Smooth muscle cell (in vitro differentiated cells): ENCODE measurements around the gene REST. TPM values are rescaled to one million over a fixed set of nuclear protein-coding genes. Genes with fewer than 3 reads are reported as not detected.

Experiments used
- DNase-seq: peaks from one replicate; lab custom pipeline; 2025; ENCODE audit not compliant: unreplicated experiment; lab: John Stamatoyannopoulos, UW
- H2AFZ ChIP-seq: fragments of 200-600 bp; sonication (generic); 2 replicates; pipeline ENCODE4 v1.6.0; 2016; ENCODE audit warnings: antibody characterized with exemption, low read depth, mild to moderate bottlenecking
- H3F3A ChIP-seq: fragments of 200-600 bp; sonication (generic); 2 replicates; pipeline ENCODE4 v1.6.0; 2017; ENCODE audit warnings: antibody characterized with exemption, low read depth
- H3K27ac ChIP-seq: fragments of 200-600 bp; sonication (generic); 2 replicates; pipeline ENCODE4 v1.5.1; 2016; ENCODE audit warnings: low read depth, mild to moderate bottlenecking
- H3K27me3 ChIP-seq: fragments of 200-600 bp; sonication (generic); 2 replicates; pipeline ENCODE4 v1.6.1; 2016; ENCODE audit warnings: low read depth, mild to moderate bottlenecking
- H3K36me3 ChIP-seq: fragments of 200-600 bp; sonication (generic); 2 replicates; pipeline ENCODE4 v1.5.1; 2016; ENCODE audit warnings: low read depth
- H3K4me1 ChIP-seq: fragments of 200-600 bp; sonication (generic); 2 replicates; pipeline ENCODE4 v1.5.1; 2016; ENCODE audit warnings: low read depth
- H3K4me2 ChIP-seq: fragments of 200-600 bp; sonication (generic); 2 replicates; pipeline ENCODE4 v1.6.0; 2016; ENCODE audit warnings: mild to moderate bottlenecking
- H3K4me3 ChIP-seq: fragments of 200-600 bp; sonication (generic); 2 replicates; pipeline ENCODE4 v1.5.1; 2016; ENCODE audit warnings: mild to moderate bottlenecking
- H3K79me2 ChIP-seq: fragments of 200-600 bp; sonication (generic); 2 replicates; pipeline ENCODE4 v1.6.0; 2016; ENCODE audit warnings: low read depth, mild to moderate bottlenecking
- H3K9ac ChIP-seq: fragments of 200-600 bp; sonication (generic); 2 replicates; pipeline ENCODE4 v1.6.0; 2016; ENCODE audit warnings: low read depth
- H3K9me3 ChIP-seq: fragments of 200-600 bp; sonication (generic); replicated peaks from 2 replicates; pipeline ENCODE4 v1.5.1; 2016; ENCODE audit warnings: low read depth
- H4K20me1 ChIP-seq: fragments of 200-600 bp; sonication (generic); 2 replicates; pipeline ENCODE4 v1.6.0; 2016; ENCODE audit warnings: low read depth
- WGBS: methylation state at CpG from one replicate; pipeline ENCODE4 v1.1.7; 2016; ENCODE audit warnings: low lambda C conversion rate; 5-methylcytosine and 5-hydroxymethylcytosine counted together
- polyA plus RNA-seq: library from polyadenylated mRNA; unstranded; fragments of >200 nt; fragmentation: Nextera tagmentation; extraction: Ambion mirVana; gene quantifications from 2 replicates; pipeline ENCODE4 v1.2.1, GENCODE V29; 2016
- total RNA-seq: library from RNA; depleted of rRNA; stranded (reverse); fragments of >200 nt; gene quantifications from 2 replicates; pipeline ENCODE4 v1.2.3, GENCODE V29; 2014
- TF ChIP-seq, protein P1 (sequence below): fragments of 200-600 bp; sonication (generic); IDR thresholded peaks from 2 replicates; pipeline ENCODE4 v1.5.1; 2017; ENCODE audit warnings: borderline replicate concordance, mild to moderate bottlenecking, antibody characterized with exemption; ENCODE audit not compliant: insufficient read depth, poor library complexity, severe bottlenecking

The REST gene
- total and polyA plus RNA-seq, 2 experiments from 2014 or later: 53.8 to 70.9 TPM

DNA sequence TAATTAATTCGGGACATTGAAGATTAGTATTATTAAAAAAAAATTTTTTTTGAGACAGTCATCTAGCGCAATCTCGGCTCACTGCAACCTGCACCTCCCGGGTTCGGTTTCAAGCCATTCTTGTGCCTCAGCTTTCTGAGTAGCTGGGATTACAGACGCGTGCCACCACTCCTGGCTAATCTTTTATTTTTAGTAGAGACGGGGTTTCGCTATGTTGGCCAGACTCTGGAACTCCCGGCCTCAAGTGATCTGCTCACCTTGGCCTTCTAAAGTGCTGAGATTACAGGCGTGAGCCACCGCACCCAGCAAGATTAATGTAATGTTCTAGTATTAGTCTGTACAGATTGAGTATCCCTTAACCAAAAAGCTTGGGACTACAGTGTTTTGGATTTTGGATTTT lies 32.7 kb downstream of the REST start:
- Histone ChIP-seq H3K27ac (no peak overlapping the region), H3K79me2 (no peaks in the 10 kb centered on the region)
- TF ChIP-seq, protein P1, sequence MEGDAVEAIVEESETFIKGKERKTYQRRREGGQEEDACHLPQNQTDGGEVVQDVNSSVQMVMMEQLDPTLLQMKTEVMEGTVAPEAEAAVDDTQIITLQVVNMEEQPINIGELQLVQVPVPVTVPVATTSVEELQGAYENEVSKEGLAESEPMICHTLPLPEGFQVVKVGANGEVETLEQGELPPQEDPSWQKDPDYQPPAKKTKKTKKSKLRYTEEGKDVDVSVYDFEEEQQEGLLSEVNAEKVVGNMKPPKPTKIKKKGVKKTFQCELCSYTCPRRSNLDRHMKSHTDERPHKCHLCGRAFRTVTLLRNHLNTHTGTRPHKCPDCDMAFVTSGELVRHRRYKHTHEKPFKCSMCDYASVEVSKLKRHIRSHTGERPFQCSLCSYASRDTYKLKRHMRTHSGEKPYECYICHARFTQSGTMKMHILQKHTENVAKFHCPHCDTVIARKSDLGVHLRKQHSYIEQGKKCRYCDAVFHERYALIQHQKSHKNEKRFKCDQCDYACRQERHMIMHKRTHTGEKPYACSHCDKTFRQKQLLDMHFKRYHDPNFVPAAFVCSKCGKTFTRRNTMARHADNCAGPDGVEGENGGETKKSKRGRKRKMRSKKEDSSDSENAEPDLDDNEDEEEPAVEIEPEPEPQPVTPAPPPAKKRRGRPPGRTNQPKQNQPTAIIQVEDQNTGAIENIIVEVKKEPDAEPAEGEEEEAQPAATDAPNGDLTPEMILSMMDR: no peak

DNA sequence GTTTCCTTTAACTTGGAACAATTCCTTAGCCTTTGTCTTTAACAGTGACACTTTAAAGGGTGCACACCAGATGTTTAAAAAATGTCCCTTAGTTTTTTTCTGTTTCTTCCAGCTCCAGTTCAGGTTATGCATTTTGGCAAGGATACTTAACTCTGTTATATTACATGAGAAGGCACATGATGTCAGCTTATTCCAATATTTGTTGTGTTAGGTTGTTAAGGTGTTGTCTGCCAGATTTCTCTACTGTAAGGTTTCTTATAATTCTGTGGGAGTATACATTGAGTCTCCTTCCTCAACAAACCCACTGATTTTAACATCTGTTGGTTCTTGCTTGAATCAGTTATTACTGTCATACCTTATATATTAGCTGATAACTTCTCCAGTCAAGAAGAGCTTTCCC lies 33.3 kb downstream of the REST start:
- Histone ChIP-seq H3K4me1 (no peaks in the 10 kb centered on the region), H3K27me3 (no peaks in the 10 kb centered on the region), H3K4me2 (no peak overlapping the region), H3K4me3 (no peak overlapping the region), H3F3A (no peaks in the 10 kb centered on the region), H2AFZ (no peak overlapping the region), H3K27ac (no peak overlapping the region), H3K36me3 (no peaks in the 10 kb centered on the region), H3K9me3 (no peaks in the 10 kb centered on the region), H3K9ac (no peak overlapping the region), H4K20me1 (peaks cover 2% of the 10 kb centered on the region), H3K79me2 (no peaks in the 10 kb centered on the region)
- DNase-seq: no peak
- TF ChIP-seq, protein P1: no peak

More for the DNA sequence above, 32.7 kb downstream of the REST start:
- H3K4me1 ChIP-seq: no peaks in the 10 kb centered on the region
- H3K4me3 ChIP-seq: no peak overlapping the region
- no peaks in the 10 kb centered on the region for H3K9me3 ChIP-seq
- WGBS: 99% methylated on average over 12 of the region's 12 CpGs
- no peak overlapping the region for H3K4me2 ChIP-seq
- H3K27me3 ChIP-seq: no peaks in the 10 kb centered on the region
- no peaks in the 10 kb centered on the region for H3K36me3 ChIP-seq
- DNase-seq: no peak
- no peaks in the 10 kb centered on the region for H3F3A ChIP-seq
- peaks cover 8% of the 10 kb centered on the region for H4K20me1 ChIP-seq
- H2AFZ ChIP-seq: no peak overlapping the region
- H3K9ac ChIP-seq: no peak overlapping the region

DNA sequence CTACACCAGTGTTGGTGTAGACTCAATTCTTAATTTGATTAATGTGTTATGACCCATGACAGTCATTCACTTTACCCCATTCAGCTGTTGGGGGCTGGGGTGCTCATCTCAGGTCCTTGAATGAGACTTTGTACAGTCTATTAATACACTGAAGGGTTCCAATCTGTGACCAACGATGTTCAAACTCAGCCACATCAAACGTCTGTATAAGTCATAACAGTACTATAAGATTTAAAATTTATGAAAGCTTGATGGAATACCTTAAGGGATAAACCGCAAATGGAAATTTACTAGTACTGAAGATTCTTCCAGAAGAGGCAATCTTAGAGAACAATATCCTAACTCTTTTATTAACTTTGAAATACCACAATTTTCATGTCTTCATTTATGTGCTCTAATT lies 33.7 kb downstream of the REST start:
- Histone ChIP-seq H3K9me3 (no peaks in the 10 kb centered on the region), H4K20me1 (peaks cover 2% of the 10 kb centered on the region), H3K79me2 (no peaks in the 10 kb centered on the region), H3K27ac (no peak overlapping the region), H3K36me3 (no peaks in the 10 kb centered on the region), H3K9ac (no peak overlapping the region), H2AFZ (no peak overlapping the region), H3K4me3 (no peak overlapping the region), H3F3A (no peaks in the 10 kb centered on the region), H3K4me2 (no peak overlapping the region), H3K27me3 (no peaks in the 10 kb centered on the region), H3K4me1 (no peaks in the 10 kb centered on the region)
- 92% methylated on average over 3 of the region's 3 CpGs for WGBS
- TF ChIP-seq, protein P1: no peak
- DNase-seq: no peak

DNA sequence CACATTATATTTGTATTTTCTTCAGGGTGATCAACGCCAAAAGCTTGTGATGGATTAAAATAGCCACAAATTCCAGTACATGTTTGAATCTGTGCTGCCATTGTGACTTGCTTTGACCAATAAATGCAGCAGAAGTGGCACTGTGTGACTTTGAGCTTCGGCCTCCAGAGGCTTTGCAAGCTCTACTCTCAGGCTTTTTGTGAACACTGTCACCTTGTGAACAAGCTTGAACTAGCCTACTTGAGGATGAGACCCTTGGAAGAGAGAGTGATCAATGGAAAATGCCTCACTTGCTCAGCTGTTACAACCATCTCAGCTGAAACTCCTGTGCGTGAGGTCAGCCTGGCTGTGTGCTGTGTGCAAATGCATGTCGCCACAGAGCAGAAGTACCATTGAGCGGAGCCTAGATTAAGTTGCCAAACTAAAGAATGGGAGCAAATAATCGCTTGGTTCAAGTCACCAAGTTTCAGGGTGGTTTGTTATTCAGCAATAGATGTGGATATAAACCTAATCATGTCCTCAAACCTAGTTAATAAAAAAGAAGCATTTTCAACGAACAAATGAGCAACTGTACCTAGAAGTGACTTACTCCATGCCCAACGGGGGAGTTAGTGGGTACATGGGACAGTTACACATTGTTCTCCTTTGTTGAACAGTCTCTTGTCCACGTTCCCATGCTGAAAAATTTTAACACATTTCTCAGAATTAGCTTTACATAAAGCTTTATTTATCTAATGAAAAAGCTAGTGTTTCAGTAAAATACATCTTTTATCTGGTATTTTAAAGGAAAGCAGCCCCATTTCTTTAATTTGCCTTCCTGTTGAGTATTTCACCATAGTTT lies 46.2 kb downstream of the REST start:
- H3K4me1 ChIP-seq: no peaks in the 10 kb centered on the region
- TF ChIP-seq, protein P1: no peak
- H3K4me3 ChIP-seq: no peak overlapping the region
- H2AFZ ChIP-seq: no peak overlapping the region
- H3K9ac ChIP-seq: no peak overlapping the region
- no peak overlapping the region for H3K27ac ChIP-seq
- DNase-seq: no peak
- WGBS: 92% methylated on average over 9 of the region's 9 CpGs
- no peak overlapping the region for H3K4me2 ChIP-seq
- no peaks in the 10 kb centered on the region for H3F3A ChIP-seq
- H4K20me1 ChIP-seq: no peaks in the 10 kb centered on the region
- no peaks in the 10 kb centered on the region for H3K27me3 ChIP-seq
- no peaks in the 10 kb centered on the region for H3K9me3 ChIP-seq
- no peaks in the 10 kb centered on the region for H3K36me3 ChIP-seq
- H3K79me2 ChIP-seq: no peaks in the 10 kb centered on the region
